ENCODE data around the gene ADCY5.

GRCh38 chr3:123383091-123384053 lies 65.5 kb downstream of the ADCY5 start:
- TF ChIP-seq CTCF (IDR thresholded peaks at IDR 0.05) (no peak), POLR2A (IDR thresholded peaks at IDR 0.05) (no peak)

Measured in lower leg skin (tissue), 3 donors.